Hematopoietic multipotent progenitor cell treated with erythropoietin and hydrocortisone succinate and interleukin-3 and kit ligand, for 6 days (in vitro differentiated cells): Measurements from ENCODE around the gene PET117.
"Not testable (repeated sequence)": the region's sequence is repeated elsewhere in the genome, so short reads cannot be mapped to it uniquely, and the experiment has no call there.

Experiments
- DNase-seq: peaks from one replicate; pipeline ENCODE4 v3.0.0-alpha.2; 2015

PET117 gene

DNA sequence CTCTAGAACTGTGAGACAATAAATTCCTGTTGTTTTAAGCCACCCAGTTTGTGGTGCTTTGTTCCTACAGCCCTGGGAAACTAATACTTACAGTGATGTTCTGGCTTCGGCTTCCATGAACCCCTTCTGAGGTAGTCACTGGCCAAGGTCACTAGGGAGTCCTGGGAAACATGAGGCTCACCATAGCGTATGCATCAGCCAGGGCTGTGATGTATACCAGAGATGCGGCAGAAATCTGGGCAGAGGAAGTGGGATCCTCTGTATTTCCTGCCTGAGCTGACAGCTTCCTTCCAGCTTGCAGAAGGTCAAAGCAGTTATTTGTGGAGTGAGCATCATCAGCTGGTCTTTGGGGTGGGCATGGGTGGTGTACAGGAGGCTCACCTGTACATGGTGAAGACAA is 27.9 kb downstream of the PET117 start:
- no peak for DNase-seq

- DNase-seq: peak; percentile 11
Observed at GRCh38 chr20:18166241-18166881, 28.7 kb downstream of the PET117 start.

GRCh38 chr20:18166950-18167349 is 29.3 kb downstream of the PET117 start:
- no peak for DNase-seq

DNA sequence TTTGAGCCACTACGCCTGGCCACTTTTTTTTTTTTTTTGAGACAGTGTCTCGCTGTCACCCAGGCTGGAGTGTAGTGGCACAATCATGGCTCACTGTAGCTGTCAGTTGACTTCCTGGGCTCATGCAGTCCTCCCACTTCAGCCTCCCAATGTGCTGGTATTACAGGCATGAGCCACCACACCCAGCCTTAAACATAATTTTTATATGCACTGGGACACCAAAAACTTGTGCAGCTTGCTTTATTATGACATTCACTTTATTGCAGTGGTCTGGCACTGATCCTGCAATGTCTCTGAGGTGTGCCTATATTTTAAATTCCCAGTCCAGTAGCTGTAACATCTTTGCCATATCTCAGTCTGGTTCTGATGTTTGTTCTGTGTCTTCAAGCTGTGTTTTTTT is 34.7 kb downstream of the PET117 start:
- no peak for DNase-seq

DNA sequence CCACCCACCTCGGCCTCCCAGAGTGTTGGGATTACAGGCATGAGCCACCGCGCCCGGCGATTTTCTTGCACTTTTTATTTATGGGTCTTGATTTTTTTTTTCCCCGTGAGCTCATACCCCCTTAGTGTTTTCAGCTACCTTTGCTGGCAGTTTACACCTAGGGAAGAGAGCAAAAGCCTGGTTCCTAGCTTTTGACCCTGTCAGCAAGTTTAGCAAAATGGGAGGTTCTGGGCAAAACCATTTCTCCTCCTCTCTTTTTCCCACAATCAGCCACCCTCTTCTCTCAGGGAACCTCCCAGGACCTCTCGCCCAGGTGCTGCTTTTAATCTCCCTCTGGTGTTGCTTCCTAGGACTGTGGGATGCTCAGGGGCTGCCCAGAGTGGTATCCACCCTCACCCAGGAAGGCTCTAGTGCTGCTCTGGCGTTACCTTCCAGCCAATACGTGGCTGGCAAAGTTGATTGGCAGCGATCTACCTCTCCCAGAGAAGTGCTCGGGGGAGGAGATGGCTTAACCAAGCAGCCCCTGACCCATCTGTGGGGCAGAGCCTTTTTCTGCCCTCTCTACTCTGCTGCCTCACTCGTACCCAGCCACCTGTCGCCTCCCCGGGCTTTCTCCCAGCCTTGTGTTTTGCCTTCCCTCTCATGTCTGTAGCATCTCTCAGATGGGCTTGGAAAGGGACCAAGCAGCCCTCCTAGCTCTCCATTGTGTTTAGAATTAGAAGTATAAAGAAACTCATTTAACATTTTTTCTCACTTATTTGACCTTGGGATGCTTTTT is 37.4 kb downstream of the PET117 start:
- DNase-seq: no peak

- peak; percentile 21 for DNase-seq
Observed at GRCh38 chr20:18176318-18176785, 38.7 kb downstream of the PET117 start.

- not testable (repeated sequence) for DNase-seq
Observed at GRCh38 chr20:18180366-18180765, 42.7 kb downstream of the PET117 start.

GRCh38 chr20:18180815-18181214 is 43.2 kb downstream of the PET117 start:
- no peak for DNase-seq

DNA sequence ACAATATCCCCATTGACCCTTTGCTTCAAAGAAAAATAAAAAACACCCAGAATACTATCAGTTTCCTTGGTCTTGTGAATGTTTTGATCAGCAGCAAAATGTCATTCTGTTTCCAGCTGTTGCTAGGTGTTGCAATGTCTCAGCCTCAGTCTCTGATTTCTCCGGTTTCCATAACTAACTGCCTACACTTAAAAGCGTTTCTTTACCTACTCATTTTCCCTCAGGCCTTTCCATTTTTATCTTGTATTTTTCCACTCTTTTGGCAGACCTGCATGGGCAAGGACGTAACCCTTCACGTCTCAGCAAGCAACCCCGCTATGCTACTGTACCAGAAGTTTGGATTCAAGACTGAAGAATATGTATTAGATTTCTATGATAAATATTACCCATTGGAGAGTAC is 49.4 kb downstream of the PET117 start:
- DNase-seq: no peak

DNA sequence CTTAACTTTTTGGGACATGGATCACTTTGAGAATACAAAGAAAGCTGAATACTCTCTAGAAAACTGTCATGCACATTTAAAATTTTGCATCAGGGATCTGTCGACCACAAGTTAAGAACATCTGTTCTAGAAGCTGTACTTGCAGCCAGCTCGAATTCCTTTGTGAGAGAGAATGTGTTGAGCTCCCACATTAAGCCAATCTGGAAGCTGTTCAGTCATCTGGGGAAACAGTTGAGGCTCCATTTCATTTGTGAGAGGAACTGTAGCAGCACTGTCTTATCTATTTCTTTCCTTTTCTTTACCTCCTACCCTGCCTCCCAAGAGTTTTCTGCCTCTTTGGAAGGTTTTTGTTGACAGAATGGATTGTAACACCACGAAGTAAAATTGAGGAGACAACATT is 50.8 kb downstream of the PET117 start:
- no peak for DNase-seq

DNA sequence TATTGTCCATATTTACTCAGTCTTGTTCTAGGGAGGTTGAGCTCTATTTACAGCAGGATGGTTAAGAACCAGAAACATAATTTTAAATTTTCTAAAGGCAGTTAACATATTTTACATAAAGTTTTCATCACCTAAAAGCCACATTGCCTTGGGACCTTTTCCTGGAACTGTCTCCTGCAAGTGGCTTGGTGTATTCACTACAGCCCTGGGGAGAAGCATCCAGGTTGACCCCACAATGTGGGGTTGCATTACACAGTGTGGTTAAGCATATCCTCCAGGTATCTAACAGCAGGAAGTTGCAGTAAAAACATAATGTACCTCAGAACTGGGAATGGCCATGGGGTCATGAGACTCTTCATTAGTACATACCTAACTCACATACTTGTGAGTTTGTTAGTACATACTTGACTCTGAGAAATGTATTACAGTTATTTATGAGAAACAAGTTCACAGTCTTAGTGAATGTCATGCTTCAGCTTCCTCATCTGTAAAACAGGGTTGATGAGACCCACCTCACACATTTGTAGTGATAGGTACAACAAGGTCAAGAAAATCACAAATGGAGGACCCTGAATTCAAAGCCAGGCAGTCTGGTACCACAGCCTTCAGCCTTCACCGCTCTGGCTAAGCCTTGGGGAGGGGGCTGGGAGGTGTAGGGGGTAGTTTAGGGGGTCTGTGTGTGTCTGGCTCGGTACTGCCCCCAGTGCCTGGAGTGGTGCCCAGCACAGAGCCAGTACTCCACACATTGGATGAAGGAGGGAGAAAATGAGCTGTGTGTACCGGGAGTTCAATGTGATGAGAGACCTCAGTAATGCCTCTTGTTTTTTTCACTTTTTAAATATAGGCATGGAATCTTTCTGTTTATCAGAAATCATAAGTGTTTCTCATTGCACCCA is 52.9 kb downstream of the PET117 start:
- no peak for DNase-seq

GRCh38 chr20:18191306-18191705 is 53.6 kb downstream of the PET117 start:
- DNase-seq: no peak
